Measurements from ENCODE around the gene RFX1. TPM values are rescaled to one million over a fixed set of nuclear protein-coding genes. Genes with fewer than 3 reads are reported as not detected.

Gene RFX1
- polyA plus RNA-seq, 1 donor from 2014 or later, result 2.2 TPM

DNA sequence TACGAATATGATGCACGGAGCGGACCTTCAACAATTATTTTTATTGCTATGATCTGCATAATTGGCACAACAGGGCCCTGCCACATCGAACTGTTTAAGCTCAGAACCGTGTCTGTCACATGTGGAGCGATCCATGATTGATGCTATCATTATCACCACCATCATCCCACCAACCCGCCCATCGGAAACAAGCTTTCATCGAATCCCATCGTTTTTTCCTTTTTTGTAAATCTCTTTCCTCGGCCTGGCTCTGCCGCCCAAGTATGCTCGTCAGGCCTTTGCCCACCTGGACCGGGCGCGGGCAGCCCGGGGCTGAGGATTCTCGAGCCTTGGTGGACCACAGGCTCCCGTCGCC is 54.3 kb downstream of the RFX1 start:
- H2AFZ ChIP-seq (ENCODE audit: low read depth, low read length), result peak overlapping the region; percentile 77
- peak; percentile 16 for TF ChIP-seq RAD21 (conservative IDR thresholded peaks at IDR 0.05)
- TF ChIP-seq, protein P1, sequence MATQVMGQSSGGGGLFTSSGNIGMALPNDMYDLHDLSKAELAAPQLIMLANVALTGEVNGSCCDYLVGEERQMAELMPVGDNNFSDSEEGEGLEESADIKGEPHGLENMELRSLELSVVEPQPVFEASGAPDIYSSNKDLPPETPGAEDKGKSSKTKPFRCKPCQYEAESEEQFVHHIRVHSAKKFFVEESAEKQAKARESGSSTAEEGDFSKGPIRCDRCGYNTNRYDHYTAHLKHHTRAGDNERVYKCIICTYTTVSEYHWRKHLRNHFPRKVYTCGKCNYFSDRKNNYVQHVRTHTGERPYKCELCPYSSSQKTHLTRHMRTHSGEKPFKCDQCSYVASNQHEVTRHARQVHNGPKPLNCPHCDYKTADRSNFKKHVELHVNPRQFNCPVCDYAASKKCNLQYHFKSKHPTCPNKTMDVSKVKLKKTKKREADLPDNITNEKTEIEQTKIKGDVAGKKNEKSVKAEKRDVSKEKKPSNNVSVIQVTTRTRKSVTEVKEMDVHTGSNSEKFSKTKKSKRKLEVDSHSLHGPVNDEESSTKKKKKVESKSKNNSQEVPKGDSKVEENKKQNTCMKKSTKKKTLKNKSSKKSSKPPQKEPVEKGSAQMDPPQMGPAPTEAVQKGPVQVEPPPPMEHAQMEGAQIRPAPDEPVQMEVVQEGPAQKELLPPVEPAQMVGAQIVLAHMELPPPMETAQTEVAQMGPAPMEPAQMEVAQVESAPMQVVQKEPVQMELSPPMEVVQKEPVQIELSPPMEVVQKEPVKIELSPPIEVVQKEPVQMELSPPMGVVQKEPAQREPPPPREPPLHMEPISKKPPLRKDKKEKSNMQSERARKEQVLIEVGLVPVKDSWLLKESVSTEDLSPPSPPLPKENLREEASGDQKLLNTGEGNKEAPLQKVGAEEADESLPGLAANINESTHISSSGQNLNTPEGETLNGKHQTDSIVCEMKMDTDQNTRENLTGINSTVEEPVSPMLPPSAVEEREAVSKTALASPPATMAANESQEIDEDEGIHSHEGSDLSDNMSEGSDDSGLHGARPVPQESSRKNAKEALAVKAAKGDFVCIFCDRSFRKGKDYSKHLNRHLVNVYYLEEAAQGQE (IDR thresholded peaks at IDR 0.05; ENCODE audit: borderline replicate concordance), result no peak
- TF ChIP-seq TAF1 (IDR thresholded peaks at IDR 0.05; ENCODE audit: low read depth), result no peak
- no peak for TF ChIP-seq EZH2 (IDR thresholded peaks at IDR 0.05; ENCODE audit: borderline replicate concordance, insufficient read depth, low read length, poor library complexity, severe bottlenecking)
- TF ChIP-seq, protein P2, sequence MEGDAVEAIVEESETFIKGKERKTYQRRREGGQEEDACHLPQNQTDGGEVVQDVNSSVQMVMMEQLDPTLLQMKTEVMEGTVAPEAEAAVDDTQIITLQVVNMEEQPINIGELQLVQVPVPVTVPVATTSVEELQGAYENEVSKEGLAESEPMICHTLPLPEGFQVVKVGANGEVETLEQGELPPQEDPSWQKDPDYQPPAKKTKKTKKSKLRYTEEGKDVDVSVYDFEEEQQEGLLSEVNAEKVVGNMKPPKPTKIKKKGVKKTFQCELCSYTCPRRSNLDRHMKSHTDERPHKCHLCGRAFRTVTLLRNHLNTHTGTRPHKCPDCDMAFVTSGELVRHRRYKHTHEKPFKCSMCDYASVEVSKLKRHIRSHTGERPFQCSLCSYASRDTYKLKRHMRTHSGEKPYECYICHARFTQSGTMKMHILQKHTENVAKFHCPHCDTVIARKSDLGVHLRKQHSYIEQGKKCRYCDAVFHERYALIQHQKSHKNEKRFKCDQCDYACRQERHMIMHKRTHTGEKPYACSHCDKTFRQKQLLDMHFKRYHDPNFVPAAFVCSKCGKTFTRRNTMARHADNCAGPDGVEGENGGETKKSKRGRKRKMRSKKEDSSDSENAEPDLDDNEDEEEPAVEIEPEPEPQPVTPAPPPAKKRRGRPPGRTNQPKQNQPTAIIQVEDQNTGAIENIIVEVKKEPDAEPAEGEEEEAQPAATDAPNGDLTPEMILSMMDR (IDR thresholded peaks at IDR 0.05; ENCODE audit: poor library complexity, severe bottlenecking), result no peak
- peak; percentile 48 for TF ChIP-seq SMC3 (conservative IDR thresholded peaks at IDR 0.05; ENCODE audit: poor library complexity)
- peak; percentile 76 for TF ChIP-seq POLR2AphosphoS5 (IDR thresholded peaks at IDR 0.05)
- peak; percentile 72 for TF ChIP-seq EP300 (conservative IDR thresholded peaks at IDR 0.05; ENCODE audit: poor library complexity, severe bottlenecking)
- TF ChIP-seq MXI1 (conservative IDR thresholded peaks at IDR 0.05; ENCODE audit: poor library complexity, severe bottlenecking), result no peak

DNA sequence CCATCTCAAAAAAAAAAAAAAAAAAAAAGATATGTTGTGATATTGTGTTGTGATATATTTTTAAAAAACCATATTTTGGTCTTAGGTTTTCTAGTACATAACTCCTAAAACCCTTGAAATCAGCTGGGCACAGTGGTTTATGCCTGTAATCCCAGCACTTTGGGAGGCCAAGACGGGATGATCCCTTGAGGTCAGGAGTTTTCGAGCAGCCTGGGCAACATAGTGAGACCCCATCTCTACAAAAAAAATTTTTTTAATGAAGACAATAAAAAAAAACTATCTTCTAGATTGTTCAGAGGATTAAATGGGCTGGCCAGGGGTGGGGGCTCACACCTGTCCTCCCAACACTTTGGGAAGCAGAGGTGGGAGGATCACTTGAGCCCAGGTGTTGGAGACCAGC is 55.1 kb downstream of the RFX1 start:
- H2AFZ ChIP-seq (ENCODE audit: low read depth, low read length), result no peak overlapping the region
- no peak overlapping the region for H3K4me2 ChIP-seq (ENCODE audit: low read length)
- peaks cover 14% of the 10 kb centered on the region for H3K79me2 ChIP-seq (replicated peaks; ENCODE audit: insufficient read depth, low read length)
- peak overlapping the region; percentile 92 for H3K27ac ChIP-seq (ENCODE audit: low read length)
- TF ChIP-seq SMC3 (conservative IDR thresholded peaks at IDR 0.05; ENCODE audit: poor library complexity), result no peak
- TF ChIP-seq EP300 (conservative IDR thresholded peaks at IDR 0.05; ENCODE audit: poor library complexity, severe bottlenecking), result no peak
- no peak for TF ChIP-seq EZH2 (IDR thresholded peaks at IDR 0.05; ENCODE audit: borderline replicate concordance, insufficient read depth, low read length, poor library complexity, severe bottlenecking)
- TF ChIP-seq, protein P2 (IDR thresholded peaks at IDR 0.05; ENCODE audit: poor library complexity, severe bottlenecking), result no peak
- TF ChIP-seq TAF1 (IDR thresholded peaks at IDR 0.05; ENCODE audit: low read depth), result no peak
- TF ChIP-seq POLR2AphosphoS5 (IDR thresholded peaks at IDR 0.05), result no peak
- TF ChIP-seq MXI1 (conservative IDR thresholded peaks at IDR 0.05; ENCODE audit: poor library complexity, severe bottlenecking), result no peak
- TF ChIP-seq, protein P1 (IDR thresholded peaks at IDR 0.05; ENCODE audit: borderline replicate concordance), result no peak
- TF ChIP-seq RAD21 (conservative IDR thresholded peaks at IDR 0.05), result no peak
- no peaks in the 10 kb centered on the region for H3K9me2 ChIP-seq (ENCODE audit: insufficient read depth, low read length)
- H3K9ac ChIP-seq (ENCODE audit: low read length), result no peak overlapping the region
- no peaks in the 10 kb centered on the region for H3K9me3 ChIP-seq (ENCODE audit: low read length)
- no peaks in the 10 kb centered on the region for H3K36me3 ChIP-seq (ENCODE audit: insufficient read depth, low read length)
- H3K27me3 ChIP-seq (ENCODE audit: insufficient read depth, low read depth, low read length), result no peaks in the 10 kb centered on the region
- H4K20me1 ChIP-seq (ENCODE audit: insufficient read depth), result no peaks in the 10 kb centered on the region
- no peaks in the 10 kb centered on the region for H3F3A ChIP-seq (ENCODE audit: insufficient read depth, low read length, poor library complexity, severe bottlenecking)
- H3K4me3 ChIP-seq (ENCODE audit: low read length), result no peak overlapping the region

More for the DNA sequence above, 54.3 kb downstream of the RFX1 start:
- Histone ChIP-seq H3K9me3 (ENCODE audit: low read length) (no peaks in the 10 kb centered on the region), H3K4me2 (ENCODE audit: low read length) (peak overlapping the region; percentile 15), H3K79me2 (replicated peaks; ENCODE audit: insufficient read depth, low read length) (peaks cover 14% of the 10 kb centered on the region), H3K4me3 (ENCODE audit: low read length) (peak overlapping the region; percentile 91), H3F3A (ENCODE audit: insufficient read depth, low read length, poor library complexity, severe bottlenecking) (no peaks in the 10 kb centered on the region), H3K27ac (ENCODE audit: low read length) (peak overlapping the region; percentile 92), H4K20me1 (ENCODE audit: insufficient read depth) (no peaks in the 10 kb centered on the region), H3K36me3 (ENCODE audit: insufficient read depth, low read length) (no peaks in the 10 kb centered on the region), H3K27me3 (ENCODE audit: insufficient read depth, low read depth, low read length) (no peaks in the 10 kb centered on the region), H3K9ac (ENCODE audit: low read length) (peak overlapping the region; percentile 77), H3K9me2 (ENCODE audit: insufficient read depth, low read length) (no peaks in the 10 kb centered on the region)

Data from neural cell (in vitro differentiated cells).